OCI-LY7 (cell line): ENCODE data around the gene HTT. TPM values are rescaled to one million over a fixed set of nuclear protein-coding genes. Genes with fewer than 3 reads are reported as not detected.

Source experiments
- BruUV-seq: library from RNA; stranded (reverse); fragments of 400-500 nt; replicated peaks from 2 replicates; lab custom pipeline; 2021; lab: Mats Ljungman, UMichigan
- CTCF ChIA-PET: fragments of 300-600 bp; sonication (Branson Sonifier 250); formaldehyde crosslinking; loops from one replicate; lab custom pipeline; 2022; ENCODE audit warnings: antibody characterized with exemption; ENCODE audit not compliant: unreplicated experiment; lab: Charles Lee
- POLR2A ChIA-PET: fragments of 300-600 bp; sonication (Branson Sonifier 250); formaldehyde crosslinking; loops from one replicate; lab custom pipeline; 2022; ENCODE audit warnings: antibody characterized with exemption; lab: Charles Lee
- DNase-seq: peaks from one replicate; pipeline ENCODE4 v3.0.0-alpha.2; 2015; ENCODE audit warnings: low spot score
- H2AFZ ChIP-seq: fragments of 200-600 bp; sonication (generic), shearing (Covaris generic); 2 replicates; pipeline ENCODE4 v1.6.1; 2014; ENCODE audit warnings: mild to moderate bottlenecking, antibody characterized with exemption, low read length, moderate library complexity
- H3K27ac ChIP-seq: fragments of 200-600 bp; sonication (generic); 2 replicates; pipeline ENCODE4 v1.5.1; 2014; ENCODE audit warnings: mixed run types, low read depth, mild to moderate bottlenecking, moderate library complexity, low read length, inconsistent platforms; ENCODE audit not compliant: poor library complexity, severe bottlenecking
- H3K36me3 ChIP-seq: fragments of 200-600 bp; sonication (generic); 2 replicates; pipeline ENCODE4 v1.6.1; 2014; ENCODE audit warnings: mild to moderate bottlenecking, antibody characterized with exemption, low read length, moderate library complexity, mixed read lengths; ENCODE audit not compliant: insufficient read depth
- H3K4me1 ChIP-seq: fragments of 200-600 bp; sonication (generic); 2 replicates; pipeline ENCODE4 v1.5.1; 2014; ENCODE audit warnings: mild to moderate bottlenecking, low read length; ENCODE audit not compliant: insufficient read depth, poor library complexity, severe bottlenecking
- H3K4me2 ChIP-seq: fragments of 200-600 bp; sonication (generic); 2 replicates; pipeline ENCODE4 v1.6.1; 2014; ENCODE audit warnings: mild to moderate bottlenecking, low read length
- H3K4me3 ChIP-seq: fragments of 200-600 bp; sonication (generic); 2 replicates; pipeline ENCODE4 v1.5.1; 2014; ENCODE audit warnings: mild to moderate bottlenecking, low read depth, low read length; ENCODE audit not compliant: poor library complexity, severe bottlenecking
- H3K79me2 ChIP-seq: fragments of 200-600 bp; sonication (generic); 2 replicates; pipeline ENCODE4 v1.6.1; 2016; ENCODE audit warnings: low read depth, mild to moderate bottlenecking, low read length, moderate library complexity, mixed read lengths; ENCODE audit not compliant: insufficient read depth
- H3K9me2 ChIP-seq: fragments of 200-600 bp; sonication (generic); 2 replicates; pipeline ENCODE4 v1.6.1; 2016; ENCODE audit warnings: mild to moderate bottlenecking, low read length, mixed read lengths; ENCODE audit not compliant: insufficient read depth
- H3K9me3 ChIP-seq: fragments of 200-600 bp; sonication (generic); 2 replicates; pipeline ENCODE4 v1.6.1; 2014; ENCODE audit warnings: mild to moderate bottlenecking, mixed run types, low read length, mixed read lengths
- H4K20me1 ChIP-seq: fragments of 200-600 bp; sonication (generic); 2 replicates; pipeline ENCODE4 v1.6.1; 2014; ENCODE audit warnings: mild to moderate bottlenecking, antibody characterized with exemption, low read length, moderate library complexity, mixed read lengths; ENCODE audit not compliant: insufficient read depth
- EZH2phosphoT487 ChIP-seq: fragments of 200-600 bp; sonication (generic); IDR thresholded peaks from 2 replicates; pipeline ENCODE4 v1.6.1; 2018; ENCODE audit warnings: low read depth, borderline replicate concordance, mild to moderate bottlenecking, mixed run types, antibody characterized with exemption, low read length, moderate library complexity, mixed read lengths
- intact Hi-C: fragments of 100-400 bp; cut with micrococcal nuclease; formaldehyde crosslinking; loops from one replicate; pipeline ENCODE4 v1.10.0; 2022; ENCODE audit not compliant: unreplicated experiment
- total RNA-seq, 2 experiments: library from RNA; depleted of rRNA in 1 of 2; stranded (reverse); fragments of >200 nt in 1 of 2; shearing (Covaris generic) in 1 of 2; gene quantifications; 2 replicates each; pipeline ENCODE4 v1.2.3, GENCODE V29; 2014 to 2022
- TF ChIP-seq, protein P1 (sequence below): fragments of 200-600 bp; sonication (generic); conservative IDR thresholded peaks from 2 replicates; pipeline ENCODE4 v1.5.1; 2014; ENCODE audit warnings: mild to moderate bottlenecking, antibody characterized with exemption, low read length, moderate library complexity, mixed read lengths

HTT gene
- total RNA-seq, 2 experiments from 2014 or later = 36.4 to 91.3 TPM

DNA sequence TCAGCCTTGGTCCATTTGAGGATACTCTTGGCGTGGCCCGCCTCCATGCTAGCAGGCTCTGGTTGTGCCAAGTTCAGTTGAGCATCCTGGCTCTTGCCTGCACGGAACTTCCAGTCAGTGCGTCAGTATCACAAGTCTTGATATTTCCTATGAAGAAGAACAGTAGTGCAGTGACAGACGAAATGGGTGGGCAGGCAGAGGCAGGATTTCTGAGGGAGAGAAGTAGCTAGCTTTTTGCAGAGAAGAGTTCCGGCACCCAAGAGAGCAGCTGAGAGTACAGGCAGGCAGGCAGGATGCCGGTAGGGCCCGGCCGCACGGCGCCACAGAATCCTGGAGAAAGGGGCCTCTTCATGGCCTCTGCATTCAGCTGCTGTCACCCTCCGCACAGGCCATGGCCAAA lies 118.3 kb downstream of the HTT start:
- CTCF ChIA-PET = no interaction called here

GRCh38 chr4:3193531-3194203 lies 119.2 kb downstream of the HTT start:
- TF ChIP-seq EZH2phosphoT487 = no peak
- TF ChIP-seq, protein P1, sequence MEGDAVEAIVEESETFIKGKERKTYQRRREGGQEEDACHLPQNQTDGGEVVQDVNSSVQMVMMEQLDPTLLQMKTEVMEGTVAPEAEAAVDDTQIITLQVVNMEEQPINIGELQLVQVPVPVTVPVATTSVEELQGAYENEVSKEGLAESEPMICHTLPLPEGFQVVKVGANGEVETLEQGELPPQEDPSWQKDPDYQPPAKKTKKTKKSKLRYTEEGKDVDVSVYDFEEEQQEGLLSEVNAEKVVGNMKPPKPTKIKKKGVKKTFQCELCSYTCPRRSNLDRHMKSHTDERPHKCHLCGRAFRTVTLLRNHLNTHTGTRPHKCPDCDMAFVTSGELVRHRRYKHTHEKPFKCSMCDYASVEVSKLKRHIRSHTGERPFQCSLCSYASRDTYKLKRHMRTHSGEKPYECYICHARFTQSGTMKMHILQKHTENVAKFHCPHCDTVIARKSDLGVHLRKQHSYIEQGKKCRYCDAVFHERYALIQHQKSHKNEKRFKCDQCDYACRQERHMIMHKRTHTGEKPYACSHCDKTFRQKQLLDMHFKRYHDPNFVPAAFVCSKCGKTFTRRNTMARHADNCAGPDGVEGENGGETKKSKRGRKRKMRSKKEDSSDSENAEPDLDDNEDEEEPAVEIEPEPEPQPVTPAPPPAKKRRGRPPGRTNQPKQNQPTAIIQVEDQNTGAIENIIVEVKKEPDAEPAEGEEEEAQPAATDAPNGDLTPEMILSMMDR = peak; percentile 76
- BruUV-seq = no TSS peak
- Histone ChIP-seq H4K20me1 (no peaks in the 10 kb centered on the region), H3K9me2 (no peaks in the 10 kb centered on the region), H3K27ac (no peak overlapping the region), H3K9me3 (no peaks in the 10 kb centered on the region), H2AFZ (no peak overlapping the region), H3K79me2 (no peaks in the 10 kb centered on the region), H3K36me3 (peaks cover 76% of the 10 kb centered on the region), H3K4me2 (no peak overlapping the region), H3K4me3 (no peak overlapping the region), H3K4me1 (no peaks in the 10 kb centered on the region)
- POLR2A ChIA-PET = interaction anchor here (1.2 kb wide), 1 partner anchor 8 kb away, joined by 4 read pairs; no protein-coding TSS in a partner anchor
- peak; percentile 16 for DNase-seq
- intact Hi-C loops = loop anchor here (2.0 kb wide), 1 partner anchor 249 kb away; no protein-coding TSS in a partner anchor
- CTCF ChIA-PET = no interaction called here

More for the DNA sequence above, 118.3 kb downstream of the HTT start:
- TF ChIP-seq, protein P1 = no peak
- no TSS peak for BruUV-seq
- Histone ChIP-seq H3K27ac (no peak overlapping the region), H2AFZ (no peak overlapping the region), H3K36me3 (peaks cover 77% of the 10 kb centered on the region), H3K4me2 (no peak overlapping the region), H3K9me3 (no peaks in the 10 kb centered on the region), H3K4me3 (no peak overlapping the region), H3K4me1 (no peaks in the 10 kb centered on the region), H3K79me2 (no peaks in the 10 kb centered on the region), H3K9me2 (no peaks in the 10 kb centered on the region), H4K20me1 (no peaks in the 10 kb centered on the region)
- no peak for DNase-seq
- POLR2A ChIA-PET = no interaction called here
- intact Hi-C loops = no loop called here

- Histone ChIP-seq H3K27ac (no peak overlapping the region), H3K4me3 (no peak overlapping the region), H3K79me2 (no peaks in the 10 kb centered on the region), H4K20me1 (no peaks in the 10 kb centered on the region), H3K9me3 (no peaks in the 10 kb centered on the region), H2AFZ (no peak overlapping the region), H3K36me3 (peaks cover 74% of the 10 kb centered on the region), H3K9me2 (no peaks in the 10 kb centered on the region), H3K4me2 (no peak overlapping the region), H3K4me1 (peaks cover 5% of the 10 kb centered on the region)
- no peak for TF ChIP-seq EZH2phosphoT487
- TF ChIP-seq, protein P1 = no peak
- intact Hi-C loops = no loop called here
- DNase-seq = no peak
- POLR2A ChIA-PET = interaction anchor here (0.6 kb wide), 1 partner anchor 150 kb away, joined by 3 read pairs; no protein-coding TSS in a partner anchor
- no TSS peak for BruUV-seq
- CTCF ChIA-PET = no interaction called here
Measured at GRCh38 chr4:3196670-3197359, 122.3 kb downstream of the HTT start.
